ENCODE results near the gene CDK14.
"Not testable (repeated sequence)": the region's sequence is repeated elsewhere in the genome, so short reads cannot be mapped to it uniquely, and the experiment has no call there.

Gene CDK14

DNA sequence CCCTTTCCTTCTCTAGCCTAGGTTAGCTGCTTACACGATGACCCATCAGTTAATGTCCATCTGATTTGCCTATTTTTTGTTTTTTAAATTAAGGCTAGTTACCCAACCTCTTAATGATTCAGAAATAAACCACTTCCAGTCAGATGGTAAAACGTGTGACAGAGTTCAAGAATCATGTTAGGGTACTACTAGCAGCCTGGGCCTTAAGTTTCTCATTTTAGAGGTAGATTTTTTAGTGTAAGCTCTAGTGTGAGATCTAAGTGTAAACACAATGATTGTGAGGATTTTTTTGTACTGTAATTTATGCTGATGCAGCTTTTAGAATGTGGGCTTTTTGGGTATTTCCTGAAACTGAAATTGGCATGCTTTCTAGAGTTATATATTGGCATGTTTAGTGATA is 130.0 kb downstream of the CDK14 start:
- DNase-seq, result no peak

DNA sequence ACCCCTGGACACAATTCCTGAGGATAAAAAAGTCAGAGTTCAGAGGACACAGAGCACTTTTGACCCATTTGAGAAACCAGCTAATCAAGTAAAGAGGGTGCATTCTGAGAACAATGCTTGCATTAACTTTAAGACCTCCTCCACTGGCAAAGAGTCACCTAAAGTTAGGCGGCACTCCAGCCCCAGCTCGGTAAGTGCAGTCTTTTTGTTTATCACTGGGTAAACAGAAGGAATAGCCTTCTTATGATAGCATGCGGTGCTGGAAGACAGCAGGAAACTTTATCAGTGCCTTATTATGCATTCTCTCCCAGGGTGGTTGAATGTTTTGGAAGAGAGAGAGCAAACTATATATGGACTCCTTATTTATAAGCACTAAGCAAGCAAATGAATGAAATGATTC is 130.5 kb downstream of the CDK14 start:
- no peak for DNase-seq

DNA sequence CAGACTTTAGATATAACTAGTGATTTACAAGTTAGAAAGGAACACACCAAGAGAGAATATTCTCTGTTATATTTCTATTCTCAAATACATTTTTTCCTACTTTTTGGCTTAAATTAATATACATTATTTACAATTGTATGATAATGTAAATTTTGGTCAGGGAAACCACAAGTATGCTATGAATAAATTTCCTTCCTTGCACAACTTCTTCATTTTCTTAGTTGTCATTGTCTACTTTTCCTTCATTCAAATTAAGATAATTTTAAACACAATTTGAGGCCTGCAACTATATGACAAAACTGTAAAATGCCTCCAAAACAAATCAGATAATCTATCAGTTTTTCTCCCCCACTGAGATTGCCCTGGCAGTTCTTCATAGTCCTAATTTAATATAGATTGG is 131.3 kb downstream of the CDK14 start:
- DNase-seq, result no peak

DNA sequence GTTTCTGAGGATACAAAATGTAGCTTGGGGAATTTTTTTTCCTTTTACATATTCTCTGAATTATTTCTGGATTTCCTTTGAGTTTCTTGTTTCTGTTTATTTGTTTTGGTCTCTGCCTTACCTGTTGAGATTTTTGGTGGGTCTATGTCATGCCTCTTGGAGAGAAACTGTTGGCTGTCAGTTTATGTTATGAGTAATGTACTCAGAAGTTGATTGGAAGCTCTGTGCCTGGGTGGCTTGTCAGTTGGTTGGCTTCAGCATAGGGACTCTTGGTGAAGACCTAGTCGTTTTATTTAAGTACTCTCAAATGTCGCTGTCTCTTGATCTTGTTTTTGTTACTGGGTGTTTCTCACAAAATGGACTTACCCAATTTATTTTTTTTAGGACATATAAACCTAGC is 132.4 kb downstream of the CDK14 start:
- DNase-seq, result no peak

DNA sequence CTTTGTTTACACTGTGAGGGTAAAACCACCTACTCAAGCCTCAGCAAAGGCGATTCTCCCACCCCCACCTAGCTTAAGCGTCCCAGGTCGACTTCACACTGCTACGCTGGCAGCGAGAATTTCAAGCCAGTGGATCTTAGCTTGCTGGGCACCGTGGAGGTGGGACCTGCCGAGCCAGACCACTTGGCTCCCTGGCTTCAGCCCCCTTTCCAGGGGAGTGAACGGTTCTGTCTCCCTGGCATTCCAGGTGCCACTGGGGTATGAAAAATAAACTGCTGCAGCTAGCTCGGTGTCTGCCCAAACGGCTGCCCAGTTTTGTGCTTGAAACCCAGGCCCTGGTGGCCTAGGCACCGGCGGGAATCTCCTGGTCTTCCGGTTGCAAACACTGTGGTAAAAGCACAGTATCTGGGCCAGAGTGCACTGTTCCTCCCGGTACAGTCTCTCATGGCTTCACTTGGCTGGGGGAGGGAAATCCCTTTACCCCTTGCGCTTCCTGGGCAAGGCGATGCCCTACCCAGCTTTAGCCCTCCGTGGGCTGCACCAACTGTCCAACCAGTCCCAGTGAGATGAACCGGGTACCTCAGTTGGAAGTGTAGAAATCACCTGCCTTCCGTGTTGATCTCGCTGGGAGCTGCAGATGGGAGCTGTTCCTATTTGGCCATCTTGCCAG is 139.6 kb downstream of the CDK14 start:
- DNase-seq, result not testable (repeated sequence)

DNA sequence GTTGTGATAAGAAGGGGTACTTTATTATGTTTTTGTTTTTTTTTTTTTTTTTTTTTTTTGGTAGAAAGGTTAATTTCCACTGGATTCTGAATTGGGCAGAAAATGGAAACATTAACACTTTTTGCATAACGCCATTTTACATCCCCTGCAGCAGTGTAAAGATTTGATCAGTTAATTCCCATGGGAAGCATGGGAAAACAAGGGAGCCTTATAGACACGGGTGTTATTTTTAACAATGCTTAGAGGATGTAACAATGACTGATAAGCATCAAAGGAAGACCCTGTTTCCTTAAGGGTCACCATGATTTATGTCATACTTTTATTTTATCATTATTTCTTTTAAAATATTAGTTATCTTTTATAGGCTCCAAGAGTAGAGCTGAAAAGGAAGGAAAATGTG is 140.2 kb downstream of the CDK14 start:
- DNase-seq, result no peak

DNA sequence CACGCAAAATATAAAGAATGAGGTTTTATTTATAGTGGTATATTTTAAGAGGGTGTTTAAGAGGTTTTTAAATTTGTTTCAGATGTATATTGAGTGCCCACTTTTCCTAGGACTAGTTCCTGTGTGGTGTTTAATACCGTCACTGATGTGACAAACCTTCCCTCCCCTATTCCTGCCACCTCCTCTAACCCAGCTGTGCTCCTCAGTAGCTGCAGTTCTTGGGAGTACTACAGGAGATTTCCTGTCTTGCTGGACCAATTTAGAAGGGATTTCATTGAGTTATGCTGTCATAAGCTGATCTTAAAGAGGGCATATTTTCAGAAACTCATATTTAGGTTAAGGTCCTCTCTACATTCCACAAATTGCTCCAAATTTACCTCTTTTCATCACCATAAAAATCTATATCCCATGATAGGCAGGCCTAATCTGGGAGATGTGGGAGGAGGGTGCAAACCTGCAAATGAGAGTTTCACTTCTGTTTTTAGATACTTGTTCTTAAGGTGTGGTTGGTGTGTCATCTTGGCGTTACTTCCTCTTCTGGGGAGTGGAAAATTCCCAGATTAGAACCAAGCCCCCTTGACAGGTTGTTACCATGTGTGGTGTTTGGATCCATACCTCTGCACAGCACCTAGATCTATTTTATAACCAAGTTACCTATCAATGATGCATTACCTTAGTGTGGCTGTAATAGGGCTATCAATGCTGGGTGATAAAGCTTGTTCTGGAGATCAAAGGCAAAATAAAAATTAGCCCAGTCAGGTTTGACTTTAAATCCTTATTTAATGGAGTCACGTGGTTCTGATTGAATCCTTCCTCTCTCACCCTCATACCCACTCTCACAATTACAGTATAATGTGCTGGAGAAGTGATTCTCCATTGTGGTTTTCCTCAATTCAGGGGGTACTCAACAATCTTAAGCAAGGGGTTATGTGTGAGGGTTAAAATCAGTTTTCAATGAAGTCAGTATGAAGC is 141.1 kb downstream of the CDK14 start:
- no peak for DNase-seq

DNA sequence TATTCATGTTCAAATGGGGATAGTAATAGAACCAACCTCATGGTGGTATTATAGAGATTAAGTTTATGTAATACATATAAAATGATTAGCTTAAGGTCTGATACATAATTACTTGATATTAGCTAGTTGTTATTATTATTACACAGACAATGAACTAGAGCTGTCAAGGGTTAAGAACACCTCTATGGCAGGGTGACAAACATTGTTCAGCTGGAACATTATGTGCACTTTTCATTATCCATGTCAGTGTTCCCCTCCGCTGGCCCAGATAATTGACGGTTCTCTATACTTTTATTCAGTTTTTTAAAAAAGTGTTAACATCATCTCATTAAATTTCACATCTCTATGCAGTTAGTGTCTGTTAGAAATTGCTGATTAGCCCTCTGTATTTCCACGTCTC is 142.1 kb downstream of the CDK14 start:
- DNase-seq, result no peak

DNA sequence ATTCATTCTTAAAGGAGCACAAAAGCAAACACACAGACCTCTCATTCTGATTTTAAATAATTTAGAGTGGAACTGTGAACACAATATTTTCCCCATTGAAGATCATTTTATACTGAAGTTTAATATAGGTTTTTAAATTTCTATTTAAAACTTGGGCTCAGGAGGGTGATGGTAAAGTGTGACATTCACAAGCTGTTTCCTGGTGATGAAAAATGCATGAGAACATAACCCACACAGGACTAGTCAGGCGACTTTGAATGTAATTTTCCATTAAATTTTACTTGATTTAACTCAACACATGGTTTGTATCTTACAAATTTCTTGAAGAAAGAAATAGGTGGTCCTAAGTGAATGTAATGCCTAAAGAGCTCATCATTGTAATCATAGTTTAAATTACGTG is 143.6 kb downstream of the CDK14 start:
- DNase-seq, result no peak

DNA sequence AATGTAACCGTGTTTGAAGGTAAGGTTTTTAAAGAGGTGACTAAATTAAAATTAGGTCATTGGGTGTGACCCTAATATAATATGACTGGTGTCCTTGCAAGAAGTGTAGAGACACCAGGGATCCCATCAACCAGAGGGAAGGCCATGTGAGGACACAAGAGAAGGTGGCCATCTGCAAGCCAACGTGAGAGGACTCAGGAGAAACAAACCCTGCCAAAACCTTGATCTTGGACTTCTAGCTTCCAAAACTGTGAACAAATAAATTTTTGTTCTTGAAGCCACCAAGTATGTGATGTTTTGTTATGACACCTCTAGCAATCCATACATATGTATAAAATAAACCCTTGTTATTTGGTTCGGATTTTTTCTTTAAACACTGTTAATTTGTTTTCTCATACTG is 144.3 kb downstream of the CDK14 start:
- DNase-seq, result no peak

DNA sequence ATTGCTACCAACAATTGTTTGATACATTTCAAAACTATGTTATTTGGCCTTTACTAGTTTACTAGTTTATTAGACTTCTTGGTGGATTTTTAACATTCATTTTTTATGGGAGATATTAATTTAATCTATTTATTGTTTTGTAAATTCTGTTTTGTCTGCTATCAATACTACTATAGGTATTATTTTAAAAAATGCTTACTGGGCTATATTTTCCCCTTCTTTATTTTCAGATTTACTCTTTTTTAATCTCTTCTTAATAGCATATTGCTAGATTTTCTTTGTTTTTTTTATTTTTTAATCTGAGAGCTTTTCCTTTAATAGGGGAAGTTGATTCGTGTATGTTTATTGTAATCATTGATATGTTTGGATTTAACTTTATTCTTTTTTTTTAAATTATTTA is 147.5 kb downstream of the CDK14 start:
- DNase-seq, result no peak

DNA sequence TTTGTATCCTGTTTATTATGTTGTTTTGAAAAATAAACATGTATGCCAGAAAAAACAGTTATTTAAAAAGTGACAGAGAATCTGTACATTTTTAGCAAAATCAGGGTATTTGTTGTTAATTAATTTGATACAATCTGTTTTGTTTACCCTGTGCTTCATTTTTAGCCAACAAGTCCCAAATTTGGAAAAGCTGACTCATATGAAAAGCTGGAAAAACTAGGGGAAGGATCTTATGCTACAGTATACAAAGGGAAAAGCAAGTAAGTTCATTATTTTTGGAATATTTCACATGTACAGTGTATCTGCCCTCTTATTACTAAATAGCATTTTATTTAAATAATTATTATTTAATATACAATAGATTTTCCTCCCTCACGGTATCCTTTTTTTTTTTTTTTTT is 151.4 kb downstream of the CDK14 start:
- no peak for DNase-seq

DNA sequence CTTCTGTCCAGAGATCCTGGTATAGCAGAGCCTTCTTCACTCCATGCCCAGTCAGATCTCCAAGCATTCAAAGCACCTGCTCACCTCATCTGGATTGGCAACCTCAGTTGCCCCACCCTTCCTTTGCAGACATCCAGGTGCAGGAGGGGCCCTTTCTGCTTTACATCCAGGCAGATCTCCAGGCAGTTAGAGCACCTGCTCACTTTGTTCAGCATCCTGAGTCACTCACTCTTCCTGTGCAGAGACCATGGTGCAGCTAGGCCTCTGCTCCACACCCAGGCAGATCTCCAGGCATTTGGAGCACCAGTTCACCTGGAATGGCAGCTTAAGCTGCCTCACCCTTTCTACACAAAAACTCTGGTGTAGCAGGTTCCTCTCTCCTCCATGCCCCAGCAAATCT is 153.1 kb downstream of the CDK14 start:
- no peak for DNase-seq

DNA sequence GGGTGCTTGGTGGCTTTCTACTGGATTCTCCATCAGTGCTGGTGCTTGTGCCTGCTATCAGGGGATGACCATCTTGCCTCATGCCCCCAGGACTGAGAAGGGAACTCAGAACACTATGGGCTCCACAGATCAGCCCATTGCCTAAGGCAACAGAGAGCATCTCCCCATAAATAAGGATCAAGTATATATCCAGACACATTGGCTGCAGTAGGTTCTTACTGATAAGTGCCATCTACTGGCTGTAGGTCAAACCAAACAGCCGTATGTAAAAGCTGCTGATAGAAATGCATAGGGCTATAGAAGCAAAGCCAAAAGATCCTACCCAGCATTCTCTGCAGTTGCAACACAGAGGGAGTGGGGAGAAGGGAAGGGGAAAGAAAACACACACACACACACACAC is 153.7 kb downstream of the CDK14 start:
- DNase-seq, result no peak

DNA sequence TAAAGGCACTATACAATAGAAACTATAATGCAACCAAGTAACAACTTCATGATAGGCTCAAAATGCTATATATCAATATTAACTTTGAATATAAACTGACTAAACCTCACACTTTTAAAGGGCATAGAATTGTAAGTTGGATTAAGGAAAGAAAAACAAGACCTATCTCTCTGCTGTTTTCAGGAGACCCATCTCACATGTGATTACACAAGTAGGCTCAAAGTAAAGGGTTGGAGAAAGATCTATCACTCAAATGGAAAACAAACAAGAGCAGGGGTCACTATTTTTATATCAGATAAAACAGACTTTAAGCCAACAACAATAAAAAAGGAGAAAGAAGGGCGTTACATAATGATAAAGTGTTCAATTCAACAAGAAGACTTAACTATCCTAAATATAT is 155.5 kb downstream of the CDK14 start:
- DNase-seq, result no peak

DNA sequence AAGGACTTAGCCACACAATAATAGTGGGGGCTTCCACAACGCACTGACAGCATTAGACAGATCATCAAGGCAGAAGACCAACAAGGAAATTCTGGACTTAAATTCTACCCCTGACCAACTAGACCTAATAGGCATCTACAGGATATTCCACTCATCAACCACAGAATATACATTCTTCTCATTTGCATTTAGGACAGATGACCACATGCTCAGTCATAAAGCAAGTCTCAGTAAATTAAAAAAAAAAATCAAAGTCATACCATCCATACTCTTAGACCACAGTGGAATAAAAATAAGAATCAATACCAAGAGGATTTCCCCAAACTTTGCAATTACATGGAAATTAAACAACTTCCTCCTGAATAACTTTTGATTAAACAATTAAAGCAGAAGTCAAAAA is 155.9 kb downstream of the CDK14 start:
- no peak for DNase-seq

DNA sequence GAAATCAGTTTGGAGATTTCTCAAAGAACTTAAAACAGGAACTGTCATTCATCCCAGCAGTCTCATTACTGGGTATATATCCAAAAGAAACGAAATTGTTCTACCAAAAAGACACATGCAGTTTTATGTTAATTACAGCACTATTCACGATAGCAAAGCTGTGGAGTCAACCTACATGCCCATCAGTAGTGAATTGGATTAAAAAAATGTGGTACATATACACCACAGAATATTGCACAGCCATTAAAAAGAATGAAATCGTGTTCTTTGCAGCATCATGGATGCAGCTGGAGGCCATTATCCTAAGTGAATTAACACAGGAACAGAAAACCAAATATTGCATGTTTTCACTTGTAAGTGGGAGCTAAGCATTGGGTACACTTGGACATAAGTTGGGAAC is 158.9 kb downstream of the CDK14 start:
- DNase-seq, result no peak

DNA sequence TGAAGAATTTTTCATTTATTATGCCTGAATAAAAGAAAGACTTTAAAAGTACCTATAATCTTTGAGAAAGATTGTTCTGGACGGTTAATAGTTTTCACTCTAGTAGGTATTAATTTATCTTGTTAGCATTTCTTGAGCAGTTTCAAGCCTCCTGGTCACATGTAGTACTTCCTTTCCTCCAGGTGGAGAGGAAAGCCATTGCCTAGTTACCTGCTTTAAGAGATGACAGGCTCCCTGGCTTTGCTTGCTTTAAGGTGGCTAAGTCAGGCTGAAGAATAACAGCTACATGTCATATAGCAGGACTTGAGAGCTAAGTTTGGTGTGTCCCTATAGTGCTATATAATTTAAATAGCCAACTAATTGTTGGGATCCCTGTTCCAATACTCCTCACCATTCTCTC is 160.2 kb downstream of the CDK14 start:
- DNase-seq, result no peak

DNA sequence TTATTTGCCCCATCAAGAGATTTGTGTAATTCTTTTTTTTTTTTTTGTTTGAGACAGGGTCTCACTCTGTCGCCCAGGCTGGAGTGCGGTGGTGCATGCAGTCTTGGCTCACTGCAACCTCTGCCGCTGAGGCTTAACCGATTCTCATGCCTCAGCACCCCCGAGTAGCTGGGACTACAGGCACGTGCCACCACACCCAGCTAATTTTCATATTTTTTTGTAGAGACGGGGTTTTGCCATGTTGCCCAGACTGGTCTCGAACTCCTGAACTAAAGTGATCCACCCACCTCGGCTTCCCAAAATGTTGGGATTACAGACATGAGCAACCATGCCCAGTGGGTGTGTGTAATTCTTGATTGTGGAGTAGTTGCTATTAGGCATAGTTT is 161.4 kb downstream of the CDK14 start:
- not testable (repeated sequence) for DNase-seq

DNA sequence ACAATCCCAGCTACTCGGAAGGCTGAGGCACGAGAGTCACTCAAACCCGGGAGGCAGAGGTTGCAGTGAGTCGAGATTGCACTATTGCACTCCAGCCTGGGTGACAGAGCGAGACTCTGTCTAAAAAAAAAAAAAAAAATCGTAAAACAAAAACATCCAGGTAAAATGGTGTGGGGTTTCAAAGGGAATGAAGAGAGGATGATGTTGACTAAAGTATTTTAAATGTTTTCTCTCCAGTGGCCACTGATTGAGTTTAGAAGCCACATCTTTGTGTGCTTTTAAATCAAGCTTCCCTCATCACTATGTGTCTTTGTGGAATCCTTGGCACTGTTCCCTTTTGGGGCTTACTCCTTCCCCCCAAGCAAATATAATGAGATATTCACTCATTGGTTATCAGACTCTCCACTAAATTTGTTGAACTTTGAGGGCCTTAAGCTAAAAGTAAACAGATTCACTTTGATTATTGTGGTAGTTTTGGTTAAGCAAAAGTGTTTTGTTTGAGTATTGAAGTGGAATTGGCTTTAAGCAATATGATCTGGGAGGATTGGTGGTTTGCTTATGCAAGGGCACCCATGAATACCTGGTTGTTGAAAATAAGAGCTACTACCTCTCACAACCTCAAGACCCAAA is 162.9 kb downstream of the CDK14 start:
- DNase-seq, result no peak

DNA sequence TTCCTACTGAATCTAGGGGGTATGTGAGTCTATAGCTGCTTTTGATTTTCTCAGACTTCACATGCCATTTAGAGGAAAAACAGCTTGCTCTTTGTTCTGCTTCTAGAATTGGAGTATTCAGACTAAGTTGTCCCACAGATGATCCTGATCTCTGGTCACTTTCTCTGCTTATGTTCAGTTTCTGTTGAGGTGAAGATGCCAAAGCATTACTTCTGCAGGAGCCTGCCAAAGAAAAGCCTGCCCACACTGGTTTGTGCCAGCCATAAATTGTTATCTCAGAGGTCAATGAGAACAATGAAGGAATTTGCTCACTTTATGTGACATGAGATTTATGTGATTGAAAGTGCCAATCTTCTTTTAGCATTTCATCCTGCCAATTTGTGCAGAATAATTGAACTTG is 163.6 kb downstream of the CDK14 start:
- no peak for DNase-seq

DNA sequence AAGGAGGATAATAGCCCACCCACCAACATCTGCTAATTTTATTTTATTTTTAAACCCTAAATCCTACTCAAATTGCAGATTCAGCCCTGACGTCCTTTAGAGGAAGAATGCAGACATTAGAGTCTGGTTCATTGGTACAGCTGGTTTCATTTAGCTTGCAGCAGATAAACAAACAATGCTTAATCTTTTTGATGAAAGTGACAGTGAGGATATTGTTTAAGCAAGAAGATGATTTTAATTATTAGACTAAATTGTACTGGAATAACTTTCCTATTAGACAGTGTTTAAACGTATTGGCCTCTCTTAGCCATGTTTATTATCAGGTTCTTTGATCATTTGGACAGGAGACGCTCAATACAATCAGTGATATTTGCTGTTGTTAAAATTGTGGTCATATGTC is 164.8 kb downstream of the CDK14 start:
- DNase-seq, result no peak

DNA sequence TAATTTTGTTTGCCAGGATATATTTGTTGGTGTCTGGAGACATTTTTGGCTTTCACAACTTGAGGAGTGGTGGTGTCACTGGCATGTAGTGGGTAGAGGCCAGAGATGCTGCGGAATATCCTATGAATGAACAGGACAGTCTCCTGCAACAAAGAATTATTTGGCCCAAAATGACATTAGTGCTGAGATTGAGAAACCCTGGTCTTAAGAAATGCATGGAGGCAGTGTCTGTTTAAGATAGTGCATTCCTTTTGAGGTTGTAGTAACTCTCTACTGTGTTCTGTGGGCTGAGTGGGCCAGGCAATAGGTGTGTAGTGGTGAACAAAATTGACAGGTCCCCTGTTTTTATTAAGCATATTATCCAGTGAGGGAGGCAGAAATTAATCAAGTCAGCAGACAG is 165.5 kb downstream of the CDK14 start:
- DNase-seq, result no peak

DNA sequence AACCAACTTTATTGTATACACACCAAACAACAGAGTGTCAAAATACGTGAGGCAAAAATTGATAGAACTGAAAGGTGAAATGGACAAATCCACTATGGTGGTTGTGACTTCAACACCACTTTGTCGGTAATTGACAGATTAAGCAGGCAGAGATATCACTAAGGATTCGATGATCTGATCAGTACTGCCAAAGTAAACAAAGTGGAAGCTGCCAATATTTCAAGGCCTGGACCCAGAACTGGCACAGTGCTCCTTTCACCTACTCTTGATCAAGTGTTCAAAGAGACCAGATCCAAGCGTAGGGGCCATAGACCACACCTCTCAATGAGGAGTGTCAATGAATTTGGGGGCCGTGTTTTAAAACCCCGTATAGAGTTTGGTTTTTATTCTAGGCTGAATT is 167.0 kb downstream of the CDK14 start:
- DNase-seq, result no peak
